GM18867 (cell line): ENCODE results near the gene PPP1R14D.
"Not testable (repeated sequence)": the region's sequence is repeated elsewhere in the genome, so short reads cannot be mapped to it uniquely, and the experiment has no call there.

Experiments
- ATAC-seq: cut with Tn5 transposase; IDR thresholded peaks from one replicate; pipeline ENCODE4 v1.9.1; 2021; ENCODE audit warnings: mild to moderate bottlenecking, moderate library complexity; ENCODE audit not compliant: unreplicated experiment

Gene PPP1R14D

GRCh38 chr15:40828447-40829036 lies at the start of gene PPP1R14D:
Gene PPP1R14D, minus strand, starts transcription at chr15:40828708. Its CDS starts 67 bp downstream, at chr15:40828641.
- ATAC-seq: no peak

- no peak for ATAC-seq
These were observed 49.2 kb upstream of the PPP1R14D start for GRCh38 chr15:40877694-40878093.

GRCh38 chr15:40875991-40876730 lies 47.7 kb upstream of the PPP1R14D start:
- ATAC-seq: no peak

- ATAC-seq: peak; percentile 64
These were observed 45.4 kb upstream of the PPP1R14D start, which contains the start of gene RHOV for GRCh38 chr15:40873694-40874561. Gene RHOV, minus strand, starts transcription at chr15:40874234. Its CDS starts 95 bp downstream, at chr15:40874139.

GRCh38 chr15:40872791-40873693 lies 44.5 kb upstream of the PPP1R14D start:
- ATAC-seq: no peak

GRCh38 chr15:40871749-40872617 lies 43.5 kb upstream of the PPP1R14D start:
- ATAC-seq: no peak

- ATAC-seq: no peak
These were observed 42.2 kb upstream of the PPP1R14D start for GRCh38 chr15:40870716-40871115.

- no peak for ATAC-seq
These were observed 41.2 kb upstream of the PPP1R14D start for GRCh38 chr15:40869686-40870085.

- no peak for ATAC-seq
These were observed 38.7 kb upstream of the PPP1R14D start for GRCh38 chr15:40867199-40867598.

GRCh38 chr15:40863660-40864270 lies 35.3 kb upstream of the PPP1R14D start:
- no peak for ATAC-seq

- not testable (repeated sequence) for ATAC-seq
These were observed 32.6 kb upstream of the PPP1R14D start for GRCh38 chr15:40861147-40861546.

GRCh38 chr15:40859206-40859851 lies 30.8 kb upstream of the PPP1R14D start:
- ATAC-seq: peak; percentile 59

- ATAC-seq: no peak
These were observed 30.2 kb upstream of the PPP1R14D start for GRCh38 chr15:40858706-40859105.

- peak; percentile 75 for ATAC-seq
These were observed 29.3 kb upstream of the PPP1R14D start for GRCh38 chr15:40857601-40858341.

- no peak for ATAC-seq
These were observed 28.2 kb upstream of the PPP1R14D start for GRCh38 chr15:40856746-40857145.

- ATAC-seq: no peak
These were observed 27.3 kb upstream of the PPP1R14D start for GRCh38 chr15:40855706-40856234.

GRCh38 chr15:40854161-40854560 lies 25.7 kb upstream of the PPP1R14D start:
- ATAC-seq: no peak
